Posterior cingulate gyrus (tissue), 11 donors: ENCODE results near the gene RRAS.
A peak's percentile ranks its signal among the peaks of the same experiment; 100 is the strongest.

Source experiments
- DNase-seq, 10 donors: peaks; one replicate each; pipeline versions ENCODE4 v3.0.0 to v3.0.0-alpha.2; 2020 to 2021; ENCODE audit warnings: mixed read lengths in 3 of 10
- intact Hi-C: fragments of 100-400 bp; cut with DNase I; formaldehyde crosslinking; loops from one replicate; pipeline ENCODE4 v1.15.1; 2023

The RRAS gene

GRCh38 chr19:49677901-49678674 lies 38.1 kb upstream of the RRAS start:
- intact Hi-C loops = loop anchor here (5.0 kb wide), 2 partner anchors 36 to 86 kb away; partner anchors contain the start of genes PRR12, RRAS and SCAF1
- peak in 7 of 10 donors; percentile 64 to 94 (median 68) for DNase-seq

- intact Hi-C loops = loop anchor here (5.0 kb wide), 2 partner anchors 35 to 85 kb away; partner anchors contain the start of genes PRR12, RRAS and SCAF1
- DNase-seq = peak in 2 of 10 donors; percentile 32 to 86
Observed at GRCh38 chr19:49677231-49677900, 37.4 kb upstream of the RRAS start, which contains the start of gene PRMT1. Gene PRMT1, plus strand, starts transcription at chr19:49677271. Its CDS starts 10 bp downstream, at chr19:49677281.

GRCh38 chr19:49676784-49677230 lies 36.9 kb upstream of the RRAS start:
- peak; percentile 99 to 100 (median 100) for DNase-seq
- intact Hi-C loops = loop anchor here (5.0 kb wide), 2 partner anchors 35 to 85 kb away; partner anchors contain the start of genes PRR12, RRAS and SCAF1

GRCh38 chr19:49676136-49676783 lies 36.3 kb upstream of the RRAS start:
- DNase-seq = peak in 4 of 10 donors; percentile 72 to 96 (median 80)
- intact Hi-C loops = loop anchor here (5.0 kb wide), 2 partner anchors 34 to 84 kb away; partner anchors contain the start of genes PRR12, RRAS and SCAF1

GRCh38 chr19:49672131-49672919 lies 32.4 kb upstream of the RRAS start:
- peak; percentile 55 to 97 (median 78) for DNase-seq
- intact Hi-C loops = no loop called here

- DNase-seq = no peak
- intact Hi-C loops = no loop called here
Observed at GRCh38 chr19:49669516-49669915, 29.6 kb upstream of the RRAS start.

- no peak for DNase-seq
Observed at GRCh38 chr19:49667473-49667872, 27.5 kb upstream of the RRAS start.

GRCh38 chr19:49666120-49666444 lies 26.1 kb upstream of the RRAS start:
- DNase-seq = no peak
- intact Hi-C loops = no loop called here

More at GRCh38 chr19:49667473-49667872, 27.5 kb upstream of the RRAS start:
- intact Hi-C loops = no loop called here

GRCh38 chr19:49665351-49666119 lies 25.6 kb upstream of the RRAS start, which contains the start of the genes BCL2L12 and IRF3:
Gene BCL2L12, plus strand, starts transcription at chr19:49665933. Its CDS starts 760 bp downstream, at chr19:49666693.
Gene IRF3, minus strand, starts transcription at chr19:49665857. Its CDS starts 1,019 bp downstream, at chr19:49664838.
- peak; percentile 94 to 99 (median 96) for DNase-seq
- intact Hi-C loops = loop anchor here (2.0 kb wide), 1 partner anchor 23 kb away; the partner anchor contains the start of gene SCAF1

GRCh38 chr19:49665036-49665350 lies 25.1 kb upstream of the RRAS start:
- intact Hi-C loops = loop anchor here (2.0 kb wide), 1 partner anchor 22 kb away; the partner anchor contains the start of gene SCAF1
- DNase-seq = no peak

GRCh38 chr19:49664171-49665035 lies 24.5 kb upstream of the RRAS start:
- peak; percentile 81 to 99 (median 91) for DNase-seq
- intact Hi-C loops = loop anchor here (2.0 kb wide), 1 partner anchor 22 kb away; the partner anchor contains the start of gene SCAF1

- DNase-seq = no peak
- intact Hi-C loops = no loop called here
Observed at GRCh38 chr19:49663224-49663623, 23.3 kb upstream of the RRAS start.

- intact Hi-C loops = no loop called here
- DNase-seq = no peak
Observed at GRCh38 chr19:49662011-49662410, 22.1 kb upstream of the RRAS start.

- peak in 1 of 10 donors; percentile 83 for DNase-seq
- intact Hi-C loops = no loop called here
Observed at GRCh38 chr19:49660338-49660961, 20.5 kb upstream of the RRAS start.

- intact Hi-C loops = no loop called here
- peak in 1 of 10 donors; percentile 79 for DNase-seq
Observed at GRCh38 chr19:49658566-49659442, 18.9 kb upstream of the RRAS start.

- intact Hi-C loops = no loop called here
- no peak for DNase-seq
Observed at GRCh38 chr19:49658139-49658517, 18.2 kb upstream of the RRAS start.
